NCI-H1930 (cell line): ENCODE results near the gene CKAP2L.

Source experiments
- DNase-seq, 2 experiments: peaks; one replicate each; lab custom pipeline; 2025; lab: John Stamatoyannopoulos, UW

The CKAP2L gene

GRCh38 chr2:112764071-112765044 lies at the start of gene CKAP2L:
CKAP2L (minus strand) TSS chr2:112764609; CDS start chr2:112764598, 11 bp downstream.
- DNase-seq: peak; percentile 95 to 98

GRCh38 chr2:112813280-112813966 lies 49.0 kb upstream of the CKAP2L start:
- no peak for DNase-seq

GRCh38 chr2:112812318-112813267 lies 48.2 kb upstream of the CKAP2L start:
- DNase-seq: no peak

- no peak for DNase-seq
Measured at GRCh38 chr2:112811841-112812306, 47.5 kb upstream of the CKAP2L start.

GRCh38 chr2:112811276-112811831 lies 46.9 kb upstream of the CKAP2L start:
- no peak for DNase-seq

- no peak for DNase-seq
Measured at GRCh38 chr2:112809112-112809511, 44.7 kb upstream of the CKAP2L start.

- DNase-seq: no peak
Measured at GRCh38 chr2:112807233-112807807, 42.9 kb upstream of the CKAP2L start.

GRCh38 chr2:112805542-112805941 lies 41.1 kb upstream of the CKAP2L start:
- DNase-seq: no peak

- no peak for DNase-seq
Measured at GRCh38 chr2:112803691-112804521, 39.5 kb upstream of the CKAP2L start.

- DNase-seq: no peak
Measured at GRCh38 chr2:112800881-112801583, 36.6 kb upstream of the CKAP2L start.

- DNase-seq: no peak
Measured at GRCh38 chr2:112798979-112799975, 34.9 kb upstream of the CKAP2L start.

- no peak for DNase-seq
Measured at GRCh38 chr2:112796486-112796885, 32.1 kb upstream of the CKAP2L start.

GRCh38 chr2:112795774-112796173 lies 31.4 kb upstream of the CKAP2L start:
- no peak for DNase-seq

- DNase-seq: no peak
Measured at GRCh38 chr2:112794841-112795240, 30.4 kb upstream of the CKAP2L start.

- no peak for DNase-seq
Measured at GRCh38 chr2:112794131-112794733, 29.8 kb upstream of the CKAP2L start.

- DNase-seq: no peak
Measured at GRCh38 chr2:112793449-112793978, 29.1 kb upstream of the CKAP2L start.

GRCh38 chr2:112792419-112792818 lies 28.0 kb upstream of the CKAP2L start:
- DNase-seq: no peak
